Gastrocnemius medialis (tissue), 4 donors: ENCODE data around the gene NEK10. TPM values are rescaled to one million over a fixed set of nuclear protein-coding genes. Genes with fewer than 3 reads are reported as not detected.

Experiments used
- ATAC-seq, 2 donors: fragments of 150-250 bp; one replicate each; pipeline ENCODE4 v1.9.1; 2016
- DNase-seq, 2 donors: peaks; one replicate each; pipeline ENCODE4 v3.0.0-alpha.2; 2019
- H3K27ac ChIP-seq, 4 donors: fragments of 200-600 bp; sonication (generic); 1 replicate in 1 of 4; 2 replicates in 3 of 4; pipeline ENCODE4 v1.5.1; 2016 to 2018; ENCODE audit warnings: mild to moderate bottlenecking in 2 of 4, moderate library complexity in 1 of 4
- H3K27me3 ChIP-seq, 3 donors: fragments of 200-600 bp; sonication (generic) in 2 of 3; 1 replicate in 1 of 3; 2 replicates in 2 of 3; pipeline versions ENCODE4 v1.5.1 to v1.6.0; 2016 to 2019; ENCODE audit warnings: mild to moderate bottlenecking in 1 of 3, moderate library complexity in 1 of 3
- H3K36me3 ChIP-seq, 2 donors: fragments of 200-600 bp; sonication (generic) in 1 of 2; one replicate each; pipeline ENCODE4 v1.5.1; 2017 to 2018
- H3K4me1 ChIP-seq, 2 donors: fragments of 200-600 bp; sonication (generic) in 1 of 2; one replicate each; pipeline ENCODE4 v1.5.1; 2016 to 2017; ENCODE audit warnings: mild to moderate bottlenecking in 2 of 2
- H3K4me3 ChIP-seq, 4 donors: fragments of 200-600 bp; sonication (generic) in 3 of 4; 1 replicate in 1 of 4; 2 replicates in 3 of 4; pipeline ENCODE4 v1.5.1; 2016 to 2019; ENCODE audit warnings: mild to moderate bottlenecking in 2 of 4
- H3K9me3 ChIP-seq, 3 donors: fragments of 200-600 bp; sonication (generic) in 2 of 3; 1 replicate in 1 of 3; 2 replicates in 2 of 3; pipeline ENCODE4 v1.5.1; 2016 to 2019
- POLR2A ChIP-seq, 2 donors: fragments of 450-650 bp; IDR thresholded peaks; one replicate each; pipeline ENCODE4 v1.6.1; 2017; ENCODE audit warnings: antibody characterized with exemption in 2 of 2, mild to moderate bottlenecking in 2 of 2, moderate library complexity in 2 of 2
- in situ Hi-C, 4 donors: fragments of 200-750 bp; cut with MboI; loops; one replicate each; pipeline versions ENCODE4 v1.15.0 to v1.8.0; 2017; ENCODE audit warnings: low sequenced_read_pairs in 4 of 4
- intact Hi-C: fragments of 100-400 bp; cut with DNase I; formaldehyde crosslinking; loops from one replicate; pipeline ENCODE4 v1.15.1; 2023; ENCODE audit warnings: low total_unique reads
- total RNA-seq, 4 donors: library from RNA; depleted of rRNA; stranded (reverse); fragments of >200 nt; gene quantifications; one replicate each; pipeline versions ENCODE4 v1.1.0 to v1.2.3, GENCODE V29; 2016
- TF ChIP-seq, protein P1 (sequence below), 5 experiments: fragments of 450-650 bp in 3 of 5; fragments of 200-600 bp in 2 of 5; sonication (generic) in 2 of 5; IDR thresholded peaks in 4 of 5; conservative IDR thresholded peaks in 1 of 5; 1 replicate in 4 of 5; 2 replicates in 1 of 5; pipeline ENCODE4 v1.5.1; 2016 to 2019; ENCODE audit warnings: antibody characterized with exemption in 5 of 5, mild to moderate bottlenecking in 3 of 5, moderate library complexity in 3 of 5

The NEK10 gene
- total RNA-seq, 4 donors from 2014 or later = 3.6 to 12.8 (median 7.5) TPM

DNA sequence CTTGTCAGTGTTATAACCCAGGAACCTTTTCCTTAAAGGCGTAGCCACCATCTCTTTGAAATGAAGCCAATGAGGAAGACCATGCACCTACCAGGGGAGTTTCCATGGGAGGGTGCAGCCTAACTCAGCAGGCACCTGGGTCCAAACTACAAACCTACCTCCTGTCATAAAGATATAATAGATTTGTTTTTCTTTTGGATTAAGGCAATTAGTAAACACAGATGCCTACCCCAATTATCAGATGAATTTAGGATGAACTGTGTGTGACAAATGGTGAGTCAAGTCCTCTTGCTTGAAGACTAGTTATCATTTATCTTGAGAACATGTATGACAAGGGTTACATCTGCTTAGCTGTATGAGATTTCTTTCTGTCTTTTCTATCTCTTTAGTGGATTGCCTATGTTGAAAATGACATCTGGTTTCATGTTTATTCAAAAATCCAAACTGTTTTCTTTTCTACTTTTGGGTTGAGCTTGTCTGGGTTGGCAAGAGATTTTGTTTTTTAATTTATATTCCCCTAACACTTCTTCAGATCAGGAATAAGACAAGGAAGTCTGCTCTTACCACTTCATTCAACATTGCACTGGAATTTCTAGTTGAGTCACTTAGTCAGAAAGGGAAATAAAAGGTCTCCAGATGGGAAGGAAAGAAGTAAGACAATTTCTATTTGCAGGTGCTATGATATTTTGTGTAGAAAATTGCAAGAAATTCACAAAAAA is 149.9 kb downstream of the NEK10 start:
- no peak for ATAC-seq
- no peak for TF ChIP-seq POLR2A (IDR thresholded peaks at IDR 0.05)
- TF ChIP-seq, protein P1, sequence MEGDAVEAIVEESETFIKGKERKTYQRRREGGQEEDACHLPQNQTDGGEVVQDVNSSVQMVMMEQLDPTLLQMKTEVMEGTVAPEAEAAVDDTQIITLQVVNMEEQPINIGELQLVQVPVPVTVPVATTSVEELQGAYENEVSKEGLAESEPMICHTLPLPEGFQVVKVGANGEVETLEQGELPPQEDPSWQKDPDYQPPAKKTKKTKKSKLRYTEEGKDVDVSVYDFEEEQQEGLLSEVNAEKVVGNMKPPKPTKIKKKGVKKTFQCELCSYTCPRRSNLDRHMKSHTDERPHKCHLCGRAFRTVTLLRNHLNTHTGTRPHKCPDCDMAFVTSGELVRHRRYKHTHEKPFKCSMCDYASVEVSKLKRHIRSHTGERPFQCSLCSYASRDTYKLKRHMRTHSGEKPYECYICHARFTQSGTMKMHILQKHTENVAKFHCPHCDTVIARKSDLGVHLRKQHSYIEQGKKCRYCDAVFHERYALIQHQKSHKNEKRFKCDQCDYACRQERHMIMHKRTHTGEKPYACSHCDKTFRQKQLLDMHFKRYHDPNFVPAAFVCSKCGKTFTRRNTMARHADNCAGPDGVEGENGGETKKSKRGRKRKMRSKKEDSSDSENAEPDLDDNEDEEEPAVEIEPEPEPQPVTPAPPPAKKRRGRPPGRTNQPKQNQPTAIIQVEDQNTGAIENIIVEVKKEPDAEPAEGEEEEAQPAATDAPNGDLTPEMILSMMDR (IDR thresholded peaks at IDR 0.05 in 4 of 5, conservative IDR thresholded peaks at IDR 0.05 in 1 of 5) = no peak
- no peaks in the 10 kb centered on the region for H3K9me3 ChIP-seq
- H3K27me3 ChIP-seq = no peaks in the 10 kb centered on the region
- no peak overlapping the region for H3K27ac ChIP-seq
- no peak for DNase-seq
- H3K4me1 ChIP-seq = peaks cover 10 to 11% of the 10 kb centered on the region in 2 donors
- H3K4me3 ChIP-seq = no peak overlapping the region
- intact Hi-C loops = no loop called here
- in situ Hi-C loops = no loop called here
- H3K36me3 ChIP-seq = no peaks in the 10 kb centered on the region

DNA sequence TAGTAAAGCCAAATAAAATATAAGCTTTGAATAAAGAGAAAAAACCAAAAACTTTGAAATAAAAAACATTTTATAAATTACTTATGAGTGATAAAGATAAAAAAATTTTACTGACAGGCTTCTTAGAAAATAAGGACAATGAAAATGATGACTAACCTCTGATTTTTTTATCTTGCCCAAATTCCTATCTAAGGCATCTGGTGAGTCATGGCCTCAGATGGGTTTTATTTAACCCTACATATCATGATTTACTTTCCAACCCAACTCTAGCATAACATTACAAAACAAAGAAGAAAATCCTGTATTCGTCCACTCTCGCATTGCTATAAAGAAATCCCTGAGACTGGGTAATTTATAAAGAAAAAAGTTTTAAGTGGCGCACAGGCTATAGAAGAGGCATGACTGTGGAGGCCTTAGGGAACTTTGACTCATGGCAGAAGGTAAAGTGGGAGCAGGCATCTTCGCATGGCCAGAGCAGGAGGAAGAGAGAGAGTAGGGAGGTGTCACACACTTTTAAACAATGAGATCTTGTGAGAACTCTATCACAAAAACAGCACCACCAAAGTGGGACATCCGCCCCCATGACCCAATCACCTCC is 152.1 kb downstream of the NEK10 start:
- no peak for ATAC-seq
- Histone ChIP-seq H3K9me3 (no peaks in the 10 kb centered on the region), H3K4me1 (no peaks in the 10 kb centered on the region), H3K4me3 (no peak overlapping the region), H3K36me3 (no peaks in the 10 kb centered on the region), H3K27ac (no peak overlapping the region), H3K27me3 (no peaks in the 10 kb centered on the region)
- in situ Hi-C loops = no loop called here
- no peak for TF ChIP-seq POLR2A (IDR thresholded peaks at IDR 0.05)
- TF ChIP-seq, protein P1 (IDR thresholded peaks at IDR 0.05 in 4 of 5, conservative IDR thresholded peaks at IDR 0.05 in 1 of 5) = no peak
- intact Hi-C loops = no loop called here
- DNase-seq = no peak

DNA sequence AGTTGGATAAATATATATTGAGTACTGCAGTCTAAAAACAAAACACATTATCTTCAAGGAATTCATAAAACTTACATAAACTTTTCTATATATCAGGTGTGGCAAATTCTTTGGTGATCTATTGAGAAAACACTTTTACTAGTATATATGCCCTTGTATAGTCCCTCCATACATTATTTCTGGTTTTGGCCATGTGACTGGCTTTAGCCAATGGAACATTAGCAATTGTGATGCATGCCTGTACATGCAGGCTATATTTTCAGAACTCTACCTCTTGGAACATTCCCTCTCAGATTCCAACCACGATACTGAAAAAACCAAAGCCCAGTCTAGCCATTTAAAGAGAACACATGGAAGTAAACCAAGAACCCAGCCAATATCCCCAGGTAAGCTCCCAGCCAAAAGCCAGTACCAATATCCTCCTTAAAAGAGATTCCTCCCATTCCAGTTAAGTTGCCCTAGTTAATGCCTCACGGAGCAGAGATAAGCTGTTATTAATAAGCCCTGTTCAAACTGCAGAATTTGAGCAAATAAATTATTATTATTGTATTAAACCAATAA is 152.8 kb downstream of the NEK10 start:
- intact Hi-C loops (no loop called here), in situ Hi-C loops (no loop called here)
- Histone ChIP-seq H3K36me3 (no peaks in the 10 kb centered on the region), H3K27me3 (no peaks in the 10 kb centered on the region), H3K4me3 (no peak overlapping the region), H3K4me1 (no peaks in the 10 kb centered on the region), H3K27ac (no peak overlapping the region), H3K9me3 (no peaks in the 10 kb centered on the region)
- TF ChIP-seq, protein P1 (IDR thresholded peaks at IDR 0.05 in 4 of 5, conservative IDR thresholded peaks at IDR 0.05 in 1 of 5) = no peak
- TF ChIP-seq POLR2A (IDR thresholded peaks at IDR 0.05) = no peak
- DNase-seq (no peak), ATAC-seq (no peak)

DNA sequence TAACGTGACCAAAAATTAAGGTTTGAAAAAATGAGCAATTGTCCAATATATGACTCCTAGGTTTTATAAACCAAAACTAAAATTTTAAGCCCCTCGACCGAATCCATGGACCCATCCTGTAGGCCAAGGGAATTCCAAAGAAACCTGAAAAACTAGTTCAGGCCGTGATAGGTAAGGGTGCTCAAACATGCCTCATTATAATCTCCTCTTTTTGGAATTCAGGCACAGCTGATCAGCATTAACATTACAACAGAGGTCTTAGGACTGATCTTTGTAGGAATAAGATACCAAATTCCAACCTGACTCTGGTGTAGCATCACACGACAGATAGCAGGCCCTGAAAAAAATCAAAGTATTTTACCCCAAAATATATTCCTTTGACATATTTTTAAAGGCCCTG is 155.7 kb downstream of the NEK10 start:
- ATAC-seq (no peak), DNase-seq (no peak)
- intact Hi-C loops (no loop called here), in situ Hi-C loops (no loop called here)
- H3K4me1 ChIP-seq = no peaks in the 10 kb centered on the region
- H3K27ac ChIP-seq = no peak overlapping the region
- H3K36me3 ChIP-seq = no peaks in the 10 kb centered on the region
- H3K9me3 ChIP-seq = no peaks in the 10 kb centered on the region
- TF ChIP-seq POLR2A (IDR thresholded peaks at IDR 0.05) = no peak
- TF ChIP-seq, protein P1 (IDR thresholded peaks at IDR 0.05 in 4 of 5, conservative IDR thresholded peaks at IDR 0.05 in 1 of 5) = no peak
- H3K27me3 ChIP-seq = no peaks in the 10 kb centered on the region
- no peak overlapping the region for H3K4me3 ChIP-seq
